ENCODE data around the gene RAG2. TPM values are rescaled to one million over a fixed set of nuclear protein-coding genes. Genes with fewer than 3 reads are reported as not detected.

The RAG2 gene
- total RNA-seq, 6 experiments from 2014 or later = not detected

GRCh38 chr11:36588099-36588498, 9.9 kb downstream of the RAG2 start:
- DNase-seq = no peak
- no peak overlapping the region for H3K27ac Mint-ChIP-seq
- TF ChIP-seq, protein P1, sequence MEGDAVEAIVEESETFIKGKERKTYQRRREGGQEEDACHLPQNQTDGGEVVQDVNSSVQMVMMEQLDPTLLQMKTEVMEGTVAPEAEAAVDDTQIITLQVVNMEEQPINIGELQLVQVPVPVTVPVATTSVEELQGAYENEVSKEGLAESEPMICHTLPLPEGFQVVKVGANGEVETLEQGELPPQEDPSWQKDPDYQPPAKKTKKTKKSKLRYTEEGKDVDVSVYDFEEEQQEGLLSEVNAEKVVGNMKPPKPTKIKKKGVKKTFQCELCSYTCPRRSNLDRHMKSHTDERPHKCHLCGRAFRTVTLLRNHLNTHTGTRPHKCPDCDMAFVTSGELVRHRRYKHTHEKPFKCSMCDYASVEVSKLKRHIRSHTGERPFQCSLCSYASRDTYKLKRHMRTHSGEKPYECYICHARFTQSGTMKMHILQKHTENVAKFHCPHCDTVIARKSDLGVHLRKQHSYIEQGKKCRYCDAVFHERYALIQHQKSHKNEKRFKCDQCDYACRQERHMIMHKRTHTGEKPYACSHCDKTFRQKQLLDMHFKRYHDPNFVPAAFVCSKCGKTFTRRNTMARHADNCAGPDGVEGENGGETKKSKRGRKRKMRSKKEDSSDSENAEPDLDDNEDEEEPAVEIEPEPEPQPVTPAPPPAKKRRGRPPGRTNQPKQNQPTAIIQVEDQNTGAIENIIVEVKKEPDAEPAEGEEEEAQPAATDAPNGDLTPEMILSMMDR (IDR thresholded peaks at IDR 0.05) = no peak
- no peaks in the 10 kb centered on the region for H3K36me3 Mint-ChIP-seq (ENCODE audit: low read depth)
- peaks cover 14% of the 10 kb centered on the region for H3K27me3 Mint-ChIP-seq (ENCODE audit: insufficient read depth)
- H3K4me3 Mint-ChIP-seq = no peak overlapping the region
- H3K9me3 Mint-ChIP-seq = no peaks in the 10 kb centered on the region
- H3K4me1 Mint-ChIP-seq (ENCODE audit: low read depth) = no peaks in the 10 kb centered on the region

- no peak for DNase-seq
- no peak overlapping the region for H3K27ac Mint-ChIP-seq
- H3K4me3 Mint-ChIP-seq = no peak overlapping the region
- H3K27me3 Mint-ChIP-seq (ENCODE audit: insufficient read depth) = peaks cover 16% of the 10 kb centered on the region
- no peaks in the 10 kb centered on the region for H3K36me3 Mint-ChIP-seq (ENCODE audit: low read depth)
- peaks cover 5% of the 10 kb centered on the region for H3K9me3 Mint-ChIP-seq
- H3K4me1 Mint-ChIP-seq (ENCODE audit: low read depth) = no peaks in the 10 kb centered on the region
- TF ChIP-seq, protein P1 (IDR thresholded peaks at IDR 0.05) = no peak
Measured at GRCh38 chr11:36586543-36586942, 11.5 kb downstream of the RAG2 start.

DNA sequence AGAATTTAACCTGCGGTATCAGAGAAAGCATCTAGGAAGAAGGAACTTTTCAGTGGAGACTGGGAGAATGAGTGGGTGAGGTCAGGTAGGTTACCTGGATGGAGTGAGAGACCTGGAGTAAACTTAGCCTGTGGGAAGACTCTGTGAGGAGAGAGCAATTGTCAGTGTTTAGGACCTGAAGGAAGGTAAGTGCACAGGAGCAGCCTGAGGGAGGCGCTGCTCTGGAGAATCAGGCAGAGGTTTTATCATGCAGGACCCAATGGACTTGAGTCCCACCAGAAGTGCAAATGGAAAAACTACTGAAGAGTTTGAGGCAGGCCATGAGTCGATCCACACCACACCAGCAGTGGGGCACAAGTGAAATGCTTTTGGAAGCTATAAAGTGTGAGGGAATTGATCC, 14.4 kb downstream of the RAG2 start:
- H3K4me1 Mint-ChIP-seq (ENCODE audit: low read depth) = no peaks in the 10 kb centered on the region
- H3K27ac Mint-ChIP-seq = no peak overlapping the region
- peaks cover 5% of the 10 kb centered on the region for H3K9me3 Mint-ChIP-seq
- H3K27me3 Mint-ChIP-seq (ENCODE audit: insufficient read depth) = peaks cover 8% of the 10 kb centered on the region
- no peaks in the 10 kb centered on the region for H3K36me3 Mint-ChIP-seq (ENCODE audit: low read depth)
- DNase-seq = no peak
- no peak overlapping the region for H3K4me3 Mint-ChIP-seq
- TF ChIP-seq, protein P1 (IDR thresholded peaks at IDR 0.05) = peak; percentile 10; the same call in 1 of the 2 replicates

- H3K4me3 Mint-ChIP-seq = no peak overlapping the region
- peaks cover 5% of the 10 kb centered on the region for H3K9me3 Mint-ChIP-seq
- H3K27ac Mint-ChIP-seq = no peak overlapping the region
- H3K27me3 Mint-ChIP-seq (ENCODE audit: insufficient read depth) = peaks cover 8% of the 10 kb centered on the region
- H3K4me1 Mint-ChIP-seq (ENCODE audit: low read depth) = peaks cover 9% of the 10 kb centered on the region
- no peak for DNase-seq
- H3K36me3 Mint-ChIP-seq (ENCODE audit: low read depth) = no peaks in the 10 kb centered on the region
- TF ChIP-seq, protein P1 (IDR thresholded peaks at IDR 0.05) = no peak
Measured at GRCh38 chr11:36581536-36581935, 16.5 kb downstream of the RAG2 start.

- Mint-ChIP-seq H3K36me3 (ENCODE audit: low read depth) (no peaks in the 10 kb centered on the region), H3K9me3 (peaks cover 5% of the 10 kb centered on the region), H3K27ac (no peak overlapping the region), H3K4me3 (no peak overlapping the region), H3K27me3 (ENCODE audit: insufficient read depth) (peaks cover 15% of the 10 kb centered on the region; the same call in 1 of the 2 replicates), H3K4me1 (ENCODE audit: low read depth) (peaks cover 9% of the 10 kb centered on the region)
- TF ChIP-seq, protein P1 (IDR thresholded peaks at IDR 0.05) = no peak
- DNase-seq = no peak
Measured at GRCh38 chr11:36578458-36578857, 19.6 kb downstream of the RAG2 start.

DNA sequence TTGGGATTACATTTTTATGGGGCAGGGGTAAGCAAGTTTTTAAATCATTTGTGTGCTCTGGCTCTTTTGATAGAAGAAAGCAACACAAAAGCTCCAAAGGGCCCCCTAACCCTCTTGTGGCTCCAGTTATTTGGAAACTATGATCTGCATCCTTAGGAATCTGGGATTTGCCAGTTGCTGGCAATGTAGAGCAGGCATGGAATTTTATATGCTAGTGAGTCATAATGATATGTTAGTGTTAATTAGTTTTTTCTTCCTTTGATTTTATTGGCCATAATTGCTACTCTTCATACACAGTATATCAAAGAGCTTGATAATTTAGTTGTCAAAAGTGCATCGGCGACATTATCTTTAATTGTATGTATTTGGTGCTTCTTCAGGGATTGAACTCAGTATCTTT, 20.2 kb downstream of the RAG2 start:
- Mint-ChIP-seq H3K27me3 (ENCODE audit: insufficient read depth) (peaks cover 15% of the 10 kb centered on the region; the same call in 1 of the 2 replicates), H3K4me3 (no peak overlapping the region), H3K4me1 (ENCODE audit: low read depth) (peaks cover 9% of the 10 kb centered on the region), H3K36me3 (ENCODE audit: low read depth) (no peaks in the 10 kb centered on the region), H3K27ac (no peak overlapping the region), H3K9me3 (peaks cover 5% of the 10 kb centered on the region)
- TF ChIP-seq, protein P1 (IDR thresholded peaks at IDR 0.05) = no peak
- peak; percentile 2 for DNase-seq

Data from HFFc6 (cell line).